Lower lobe of right lung (tissue), 2 donors: ENCODE measurements around the gene TMEM94. TPM values are rescaled to one million over a fixed set of nuclear protein-coding genes. Genes with fewer than 3 reads are reported as not detected.

Experiments
- ATAC-seq, 2 donors: fragments of 200-7000 bp; cut with Tn5 transposase; one replicate each; pipeline ENCODE4 v1.9.1; 2020 to 2022; ENCODE audit warnings: mild to moderate bottlenecking in 2 of 2, moderate library complexity in 2 of 2
- DNase-seq: peaks from one replicate; pipeline ENCODE4 v3.0.0-alpha.2; 2020
- H3K27ac ChIP-seq: fragments of 200-600 bp; one replicate; pipeline ENCODE4 v1.8.0; 2022
- H3K27me3 ChIP-seq: fragments of 200-600 bp; one replicate; pipeline ENCODE4 v1.8.0; 2022; ENCODE audit warnings: low read depth
- H3K36me3 ChIP-seq: fragments of 200-600 bp; one replicate; pipeline ENCODE4 v1.8.0; 2022; ENCODE audit warnings: mild to moderate bottlenecking
- H3K4me1 ChIP-seq: fragments of 200-600 bp; one replicate; pipeline ENCODE4 v1.8.0; 2022
- H3K4me3 ChIP-seq: fragments of 200-600 bp; one replicate; pipeline ENCODE4 v1.8.0; 2022; ENCODE audit warnings: mild to moderate bottlenecking
- H3K9me3 ChIP-seq: fragments of 200-600 bp; one replicate; pipeline ENCODE4 v1.8.0; 2022
- CTCF ChIP-seq: fragments of 200-600 bp; IDR thresholded peaks from one replicate; pipeline ENCODE4 v1.8.0; 2022; ENCODE audit warnings: antibody characterized with exemption, mild to moderate bottlenecking
- intact Hi-C: fragments of 100-400 bp; cut with DNase I; formaldehyde crosslinking; loops from one replicate; pipeline ENCODE4 v1.11.0; 2022
- total RNA-seq: library from RNA; stranded (reverse); fragmentation: NEBNext Ultra II Directional; extraction: Animal tissue kit (Norgen Biotek cat#: 25700); gene quantifications from one replicate; pipeline ENCODE4 v1.2.1, GENCODE V29; 2021
- donor health status: DM: no; HTN: yes; CAD: no; lungs with severe emphysema.

The TMEM94 gene
- total RNA-seq, 1 donor from 2014 or later, result 89.5 TPM

- intact Hi-C loops, result no loop called here
- peaks cover 99% of the 10 kb centered on the region for H3K36me3 ChIP-seq
- no peak overlapping the region for H3K27ac ChIP-seq
- ATAC-seq (no peak), DNase-seq (no peak)
- H3K4me3 ChIP-seq, result no peak overlapping the region
- TF ChIP-seq CTCF, result no peak
- no peaks in the 10 kb centered on the region for H3K9me3 ChIP-seq
- peaks cover 19% of the 10 kb centered on the region for H3K4me1 ChIP-seq
- no peaks in the 10 kb centered on the region for H3K27me3 ChIP-seq
These were observed 39.6 kb downstream of the TMEM94 start for GRCh38 chr17:75496005-75496404.

- Histone ChIP-seq H3K4me1 (peaks cover 14% of the 10 kb centered on the region), H3K9me3 (no peaks in the 10 kb centered on the region), H3K27ac (peak overlapping the region; percentile 56), H3K4me3 (no peak overlapping the region), H3K36me3 (peaks cover 89% of the 10 kb centered on the region), H3K27me3 (no peaks in the 10 kb centered on the region)
- intact Hi-C loops, result no loop called here
- ATAC-seq (no peak), DNase-seq (no peak)
- no peak for TF ChIP-seq CTCF
These were observed 41.7 kb downstream of the TMEM94 start for GRCh38 chr17:75498039-75498725.

- ATAC-seq (no peak), DNase-seq (no peak)
- Histone ChIP-seq H3K9me3 (no peaks in the 10 kb centered on the region), H3K27ac (peak overlapping the region; percentile 56), H3K4me3 (no peak overlapping the region), H3K27me3 (no peaks in the 10 kb centered on the region), H3K4me1 (peaks cover 16% of the 10 kb centered on the region), H3K36me3 (peaks cover 89% of the 10 kb centered on the region)
- TF ChIP-seq CTCF, result no peak
- intact Hi-C loops, result no loop called here
These were observed 42.3 kb downstream of the TMEM94 start for GRCh38 chr17:75498726-75499213.

GRCh38 chr17:75499313-75500022 is 43.0 kb downstream of the TMEM94 start:
- H3K9me3 ChIP-seq, result no peaks in the 10 kb centered on the region
- H3K27me3 ChIP-seq, result no peaks in the 10 kb centered on the region
- DNase-seq (no peak), ATAC-seq (no peak)
- H3K4me3 ChIP-seq, result peak overlapping the region; percentile 6
- intact Hi-C loops, result no loop called here
- TF ChIP-seq CTCF, result no peak
- H3K27ac ChIP-seq, result peak overlapping the region; percentile 56
- H3K4me1 ChIP-seq, result peaks cover 23% of the 10 kb centered on the region
- H3K36me3 ChIP-seq, result peaks cover 89% of the 10 kb centered on the region

GRCh38 chr17:75500419-75501216 is 44.2 kb downstream of the TMEM94 start:
- TF ChIP-seq CTCF, result no peak
- Histone ChIP-seq H3K27me3 (no peaks in the 10 kb centered on the region), H3K27ac (no peak overlapping the region), H3K4me1 (peaks cover 25% of the 10 kb centered on the region), H3K4me3 (no peak overlapping the region), H3K36me3 (peaks cover 89% of the 10 kb centered on the region), H3K9me3 (no peaks in the 10 kb centered on the region)
- no peak for ATAC-seq
- intact Hi-C loops, result no loop called here
- DNase-seq, result peak; percentile 37
